Spleen (tissue), 7 donors: ENCODE results near the gene FAM43A.

ENCODE experiments used
- POLR2A ChIP-seq, 3 donors: fragments of 450-650 bp; IDR thresholded peaks; one replicate each; pipeline ENCODE4 v1.5.1; 2017; ENCODE audit warnings: antibody characterized with exemption in 3 of 3, mild to moderate bottlenecking in 1 of 3
- POLR2AphosphoS5 ChIP-seq, 3 donors: sonication (generic); formaldehyde crosslinking; IDR thresholded peaks; one replicate each; pipeline ENCODE4 v1.5.1; 2017; ENCODE audit warnings: antibody characterized with exemption in 3 of 3
- TF ChIP-seq, protein P1 (sequence below), 11 experiments: fragments of 200-600 bp in 7 of 11; fragments of 450-650 bp in 4 of 11; sonication (generic) in 4 of 11; IDR thresholded peaks in 8 of 11; conservative IDR thresholded peaks in 3 of 11; 1 replicate in 7 of 11; 2 replicates in 4 of 11; pipeline versions ENCODE4 v1.4.0 to v1.8.0; 2016 to 2021; ENCODE audit warnings: antibody characterized with exemption in 11 of 11, inconsistent platforms in 4 of 11, mild to moderate bottlenecking in 1 of 11
- donor health status: DM: no; HTN: no; CAD: no; lungs with moderate emphysema.
- donor health status: DM: no; HTN: no; CAD: no.
- donor health status: DM: no; HTN: no; CAD: no.

DNA sequence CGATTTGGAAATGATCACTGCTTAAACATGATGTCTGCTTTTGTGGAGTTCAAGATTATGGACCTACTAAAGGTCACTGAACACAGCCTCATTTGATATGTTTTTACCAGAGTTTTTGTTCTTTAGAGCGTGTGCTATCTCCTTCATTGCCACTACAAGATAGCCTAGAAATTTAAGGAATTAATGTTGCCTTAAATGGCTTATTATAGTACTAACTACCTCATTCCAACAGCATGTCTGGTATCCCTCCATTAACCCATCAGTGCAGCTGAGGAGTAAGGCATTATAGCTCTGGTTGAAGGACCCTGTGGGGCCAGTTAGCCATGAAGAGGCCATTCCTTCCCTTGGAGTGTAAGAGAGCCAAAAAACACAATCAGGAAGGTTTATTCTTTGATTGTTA is 2.3 kb upstream of the FAM43A start:
- TF ChIP-seq, protein P1, sequence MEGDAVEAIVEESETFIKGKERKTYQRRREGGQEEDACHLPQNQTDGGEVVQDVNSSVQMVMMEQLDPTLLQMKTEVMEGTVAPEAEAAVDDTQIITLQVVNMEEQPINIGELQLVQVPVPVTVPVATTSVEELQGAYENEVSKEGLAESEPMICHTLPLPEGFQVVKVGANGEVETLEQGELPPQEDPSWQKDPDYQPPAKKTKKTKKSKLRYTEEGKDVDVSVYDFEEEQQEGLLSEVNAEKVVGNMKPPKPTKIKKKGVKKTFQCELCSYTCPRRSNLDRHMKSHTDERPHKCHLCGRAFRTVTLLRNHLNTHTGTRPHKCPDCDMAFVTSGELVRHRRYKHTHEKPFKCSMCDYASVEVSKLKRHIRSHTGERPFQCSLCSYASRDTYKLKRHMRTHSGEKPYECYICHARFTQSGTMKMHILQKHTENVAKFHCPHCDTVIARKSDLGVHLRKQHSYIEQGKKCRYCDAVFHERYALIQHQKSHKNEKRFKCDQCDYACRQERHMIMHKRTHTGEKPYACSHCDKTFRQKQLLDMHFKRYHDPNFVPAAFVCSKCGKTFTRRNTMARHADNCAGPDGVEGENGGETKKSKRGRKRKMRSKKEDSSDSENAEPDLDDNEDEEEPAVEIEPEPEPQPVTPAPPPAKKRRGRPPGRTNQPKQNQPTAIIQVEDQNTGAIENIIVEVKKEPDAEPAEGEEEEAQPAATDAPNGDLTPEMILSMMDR (IDR thresholded peaks at IDR 0.05 in 8 of 11, conservative IDR thresholded peaks at IDR 0.05 in 3 of 11), result no peak
- TF ChIP-seq POLR2A (IDR thresholded peaks at IDR 0.05) (no peak), POLR2AphosphoS5 (IDR thresholded peaks at IDR 0.05) (no peak)
